ENCODE measurements around the gene PHF20.
"Not testable (repeated sequence)": the region's sequence is repeated elsewhere in the genome, so short reads cannot be mapped to it uniquely, and the experiment has no call there.

PHF20 gene

DNA sequence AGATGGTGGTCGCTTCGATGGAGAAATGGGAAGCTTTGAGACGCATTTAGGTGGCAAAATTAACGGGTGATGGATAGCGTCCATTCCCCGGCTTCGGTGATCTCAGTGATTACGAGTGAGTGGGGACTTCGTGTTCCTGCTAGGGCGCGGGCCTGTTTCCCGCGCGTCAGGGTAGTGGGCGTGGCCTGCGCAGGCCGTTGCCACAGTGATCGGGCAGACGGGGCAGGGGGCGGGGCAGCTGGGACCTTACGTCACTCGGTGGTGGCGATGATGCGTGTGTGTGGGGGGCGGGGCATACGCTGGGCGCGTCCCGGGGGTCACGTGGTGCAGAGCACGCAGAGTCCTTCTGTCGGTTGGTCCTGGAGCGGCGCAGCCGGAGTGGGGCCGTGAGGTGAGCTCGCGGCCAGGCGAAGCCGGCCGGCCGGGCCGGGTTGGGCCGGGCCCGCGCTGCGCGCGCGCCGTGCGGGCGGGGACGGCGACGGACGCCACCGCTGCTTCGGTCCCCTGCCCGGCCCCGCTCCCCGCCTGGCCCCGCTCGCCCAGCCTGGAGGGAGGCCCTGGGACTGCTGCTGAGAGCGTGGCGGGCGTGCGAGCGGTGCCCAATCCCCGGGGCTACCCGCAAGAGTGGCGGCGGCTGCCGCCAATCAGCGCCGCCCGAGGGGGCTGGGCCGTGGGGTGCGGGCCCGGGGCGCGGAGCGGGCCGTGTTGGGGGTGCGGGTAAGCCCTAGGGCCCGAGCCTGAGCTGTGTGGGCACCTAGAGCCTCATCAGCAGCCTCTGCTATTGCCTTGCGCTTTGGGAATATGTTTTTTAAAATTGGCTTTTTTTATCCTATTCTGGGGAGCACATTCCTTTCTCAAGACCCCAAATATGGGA lies at the start of gene PHF20:
Gene PHF20 (plus strand): TSS at position 327 of the 874 bp plus-strand sequence. CDS start 29,508 bp downstream, outside the sequence.
- peak; percentile 71 for DNase-seq (ENCODE audit: low read depth)

GRCh38 chr20:35723275-35723639 lies 48.6 kb upstream of the PHF20 start:
- not testable (repeated sequence) for DNase-seq (ENCODE audit: low read depth)

DNA sequence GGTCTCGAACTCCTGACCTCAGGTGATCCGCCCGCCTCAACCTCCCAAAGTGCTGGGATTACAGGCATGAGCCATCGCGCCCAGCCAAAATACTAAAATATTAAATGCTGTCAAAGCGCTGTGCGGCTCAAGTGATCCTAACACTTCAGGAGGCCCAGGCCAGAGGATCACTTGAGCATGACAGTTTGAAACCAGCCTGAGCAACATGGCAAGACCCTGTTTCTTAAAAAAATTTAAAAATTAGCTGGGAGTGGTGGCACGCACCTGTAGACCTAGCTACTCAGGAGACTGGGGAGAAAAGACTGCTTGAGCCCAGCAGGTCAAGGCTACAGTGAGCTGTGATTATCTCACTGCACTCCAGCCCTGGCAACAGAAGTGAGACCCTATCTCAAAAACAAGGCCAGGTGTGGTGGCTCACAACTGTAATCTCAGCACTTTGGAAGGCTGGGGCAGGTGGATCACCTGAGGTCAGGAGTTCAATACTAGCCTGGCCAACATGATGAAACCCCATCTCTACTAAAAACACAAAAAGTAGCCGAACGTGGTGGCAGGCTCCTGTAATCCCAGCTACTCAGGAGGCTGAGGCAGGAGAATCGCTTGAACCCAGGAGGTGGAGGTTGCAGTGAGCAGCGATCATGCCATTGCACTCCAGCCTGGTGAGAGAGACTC lies 48.0 kb upstream of the PHF20 start:
- DNase-seq (ENCODE audit: low read depth) = not testable (repeated sequence)

- no peak for DNase-seq (ENCODE audit: low read depth)
Observed at GRCh38 chr20:35724321-35725230, 47.2 kb upstream of the PHF20 start.

- no peak for DNase-seq (ENCODE audit: low read depth)
Observed at GRCh38 chr20:35726842-35727711, 44.7 kb upstream of the PHF20 start.

DNA sequence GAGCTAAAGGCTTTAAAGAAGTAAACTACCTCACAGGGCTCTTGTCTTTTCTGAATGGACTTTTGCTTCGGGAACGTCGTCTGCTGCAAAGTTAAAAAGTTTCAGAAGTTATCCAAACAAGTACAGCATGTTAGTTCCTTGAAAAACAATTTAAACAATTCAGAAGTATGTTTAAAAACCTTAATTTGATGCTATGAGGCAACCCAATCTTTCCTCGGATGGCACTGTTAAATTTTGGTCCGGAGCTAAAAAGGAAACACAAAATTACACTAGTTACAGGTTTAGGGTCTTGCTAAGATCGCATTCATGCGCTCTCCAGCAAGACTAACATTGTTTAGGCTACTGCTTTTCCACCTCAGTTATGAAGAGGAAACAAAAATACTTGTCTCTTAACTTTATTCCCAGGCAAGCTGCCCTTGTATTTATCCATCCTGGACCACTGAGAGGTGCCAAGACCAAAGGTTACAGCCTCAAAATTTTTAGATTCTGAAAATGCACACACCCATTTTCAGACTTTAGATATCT lies 42.5 kb upstream of the PHF20 start:
- DNase-seq (ENCODE audit: low read depth) = no peak

GRCh38 chr20:35729836-35730582 lies 41.8 kb upstream of the PHF20 start:
- no peak for DNase-seq (ENCODE audit: low read depth)

DNA sequence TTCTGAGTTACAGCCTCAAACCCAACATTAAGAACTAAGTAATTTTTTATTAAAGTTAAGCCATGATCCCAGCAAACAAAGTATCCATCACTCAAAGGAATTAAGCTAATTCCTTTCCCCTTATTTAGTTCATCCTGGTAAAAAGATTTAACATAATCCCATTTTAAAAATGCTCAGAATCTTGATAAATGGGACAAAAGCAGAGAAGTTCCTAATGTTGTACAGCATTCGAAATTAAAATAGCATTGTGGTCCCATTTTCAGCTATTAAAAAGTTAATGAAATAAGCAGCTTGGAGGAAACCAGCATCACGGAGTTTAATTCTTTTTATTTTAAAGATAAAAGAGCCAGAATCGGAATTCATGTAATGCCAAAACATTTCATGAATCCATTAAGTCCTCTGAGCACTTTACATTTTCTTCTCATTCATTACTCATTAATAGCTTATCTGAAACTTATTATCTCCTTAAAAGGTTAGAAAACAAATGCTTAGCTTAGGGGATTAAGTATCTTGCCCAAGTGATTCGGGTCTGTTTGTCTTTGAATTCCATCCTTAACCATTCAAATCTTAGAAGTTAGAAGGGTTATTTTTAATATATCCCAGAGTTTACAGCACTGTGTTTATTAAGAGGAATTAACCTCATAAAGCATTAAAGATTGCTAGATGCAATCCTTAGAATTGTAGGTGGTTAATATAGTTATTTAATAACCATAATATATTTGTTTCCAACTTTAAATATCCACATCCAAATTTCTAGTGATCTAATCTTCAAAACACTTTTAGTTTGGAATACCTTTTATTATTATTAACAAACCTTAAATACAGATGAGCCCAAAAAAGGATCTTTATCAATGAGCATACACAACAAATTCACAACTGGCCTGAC lies 41.0 kb upstream of the PHF20 start:
- DNase-seq (ENCODE audit: low read depth) = no peak

DNA sequence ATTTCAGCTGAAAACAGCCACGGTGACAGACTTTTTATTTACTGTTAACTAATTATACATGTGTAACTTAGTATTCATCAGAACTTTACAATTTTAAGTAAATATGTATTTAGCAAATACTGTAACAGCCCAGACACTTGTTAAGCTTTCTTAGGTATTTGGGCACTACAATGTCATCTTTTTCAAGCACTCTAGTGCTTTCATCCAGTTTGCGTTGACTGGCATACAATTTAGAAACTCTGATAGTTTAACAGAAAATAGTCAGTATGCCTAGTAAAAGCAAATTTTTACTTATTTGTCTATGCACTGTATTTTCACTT lies 40.4 kb upstream of the PHF20 start:
- DNase-seq (ENCODE audit: low read depth) = no peak

DNA sequence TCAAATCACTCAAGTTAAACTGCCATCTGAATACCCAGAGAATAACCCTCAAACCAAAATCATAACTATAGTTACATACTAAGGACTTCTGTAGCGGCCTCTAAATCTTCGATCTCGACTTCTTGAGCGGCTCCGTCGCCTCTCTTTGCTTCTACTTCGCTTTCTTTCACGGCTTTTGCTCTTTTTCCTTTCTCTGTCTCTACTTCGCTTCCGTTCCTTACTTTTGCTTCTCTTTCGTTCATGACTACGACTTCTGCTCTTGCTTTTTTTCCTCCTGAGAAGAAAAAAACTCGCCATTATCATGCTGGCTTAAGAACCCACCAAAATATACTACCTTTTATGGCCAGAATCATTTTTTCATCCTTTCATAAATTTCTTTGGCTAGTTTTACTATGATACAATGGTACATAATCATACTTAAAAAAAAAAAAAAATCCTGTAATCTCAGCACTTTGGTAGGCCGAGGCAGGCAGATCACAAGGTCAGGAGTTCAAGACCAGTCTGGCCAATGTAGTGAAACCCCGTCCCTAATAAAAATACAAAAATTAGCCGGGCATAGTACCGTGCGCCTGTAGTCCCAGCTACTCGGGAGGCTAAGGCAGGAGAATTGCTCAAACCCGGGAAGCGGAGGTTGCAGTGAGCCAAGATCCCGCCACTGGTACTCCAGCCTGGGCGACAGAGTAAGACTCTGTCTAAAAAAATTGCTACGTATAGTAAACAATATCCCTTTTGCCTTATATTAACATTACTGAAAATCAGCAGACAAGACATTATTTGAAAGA lies 39.8 kb upstream of the PHF20 start:
- no peak for DNase-seq (ENCODE audit: low read depth)

- no peak for DNase-seq (ENCODE audit: low read depth)
Observed at GRCh38 chr20:35732644-35732982, 39.2 kb upstream of the PHF20 start.

DNA sequence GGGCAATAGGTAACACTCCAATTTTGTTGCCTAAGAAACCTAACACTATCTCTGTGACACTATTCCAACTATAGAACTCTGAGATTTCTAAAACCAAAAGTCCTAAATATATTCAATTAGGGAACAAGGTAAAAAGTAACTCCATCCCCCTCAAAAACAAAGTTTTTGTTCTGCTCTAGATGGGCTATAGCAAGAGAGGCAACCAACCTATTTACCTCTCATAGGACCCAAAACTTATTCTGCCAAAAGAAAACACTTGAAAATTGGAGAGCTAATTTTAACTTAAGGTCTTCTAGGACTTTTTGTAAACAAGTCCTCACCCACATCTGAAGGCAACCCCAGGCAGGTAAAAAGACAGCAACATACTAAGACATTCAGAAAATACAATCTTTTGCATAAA lies 37.4 kb upstream of the PHF20 start:
- DNase-seq (ENCODE audit: low read depth) = no peak

DNA sequence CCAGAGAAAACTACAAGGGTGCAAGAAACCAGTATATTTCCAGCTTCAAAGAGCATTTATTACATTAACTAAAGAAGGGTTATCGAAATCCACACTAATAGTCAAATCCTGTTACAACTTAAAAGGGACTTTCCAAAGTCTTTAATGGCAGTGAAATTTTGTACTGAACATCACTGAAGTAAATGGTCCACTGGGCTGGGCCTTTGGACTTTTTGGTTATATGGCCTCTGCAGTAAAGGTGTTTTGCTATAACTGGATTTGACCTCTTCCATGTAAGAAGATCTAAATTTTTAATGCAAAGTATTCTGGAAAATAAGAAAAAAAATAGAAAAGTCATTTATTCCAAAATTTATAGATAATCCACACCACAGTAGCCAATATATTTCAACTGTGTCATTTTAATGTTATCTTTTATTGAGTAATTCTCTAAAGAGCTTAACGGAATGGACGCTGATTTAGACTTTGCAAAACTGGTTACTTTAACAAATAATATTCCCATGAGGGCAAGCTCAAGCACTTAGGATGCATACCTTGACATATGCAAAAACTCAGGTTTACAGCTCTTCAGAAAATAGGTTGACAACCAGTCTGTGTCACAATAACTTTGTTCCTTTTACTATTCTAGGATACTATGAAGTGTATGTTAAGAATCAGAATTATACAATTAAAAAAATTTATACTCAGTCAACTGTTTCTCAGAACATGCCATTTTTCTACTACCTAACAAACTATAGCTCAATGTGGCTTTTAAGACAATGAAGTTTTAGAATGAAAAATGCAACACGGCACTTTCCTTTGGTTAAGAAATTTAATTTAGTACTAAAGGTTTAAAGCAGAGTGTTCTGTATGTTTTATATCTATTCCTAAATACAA lies 36.8 kb upstream of the PHF20 start:
- no peak for DNase-seq (ENCODE audit: low read depth)

DNA sequence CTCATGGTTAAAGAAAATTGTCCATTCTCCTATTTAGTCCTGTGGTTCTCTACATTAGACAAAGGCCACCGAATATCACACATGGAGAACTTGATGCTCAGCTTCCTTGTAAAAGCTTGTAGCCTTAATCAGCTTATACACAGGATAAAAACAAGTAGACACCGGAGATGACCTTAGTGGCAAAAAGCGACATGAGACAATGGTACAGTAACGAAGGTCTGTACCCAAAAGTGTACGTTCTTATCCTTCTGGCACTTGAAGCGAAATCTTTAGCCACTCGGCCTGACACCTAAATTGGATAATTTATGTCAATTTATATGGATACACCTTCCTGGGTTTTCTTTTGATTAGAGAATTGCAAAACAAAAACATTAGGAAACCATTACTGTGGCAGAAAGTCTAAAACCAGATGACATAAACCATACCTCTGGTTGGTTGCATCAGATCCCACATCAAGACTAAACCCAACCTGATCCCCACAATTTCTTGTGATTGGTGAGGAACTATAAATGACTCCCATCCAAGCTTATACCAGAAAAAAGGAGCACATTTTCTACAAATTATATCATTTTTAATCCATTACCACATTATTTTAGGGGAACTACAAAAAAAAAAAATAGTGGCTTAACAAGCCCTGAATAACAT lies 35.9 kb upstream of the PHF20 start:
- no peak for DNase-seq (ENCODE audit: low read depth)

- DNase-seq (ENCODE audit: low read depth) = no peak
Observed at GRCh38 chr20:35737865-35738333, 33.9 kb upstream of the PHF20 start.

GRCh38 chr20:35738410-35739179 lies 33.2 kb upstream of the PHF20 start:
- DNase-seq (ENCODE audit: low read depth) = no peak
